Activated CD8-positive, alpha-beta memory T cell treated with anti-CD3 and anti-CD28 coated beads for 24 hours (primary cell): ENCODE results near the gene CCL4L2.
"Not testable (repeated sequence)": the region's sequence is repeated elsewhere in the genome, so short reads cannot be mapped to it uniquely, and the experiment has no call there.

Experiments used
- DNase-seq: peaks from one replicate; pipeline ENCODE4 v3.0.0-alpha.2; 2020

CCL4L2 gene

DNA sequence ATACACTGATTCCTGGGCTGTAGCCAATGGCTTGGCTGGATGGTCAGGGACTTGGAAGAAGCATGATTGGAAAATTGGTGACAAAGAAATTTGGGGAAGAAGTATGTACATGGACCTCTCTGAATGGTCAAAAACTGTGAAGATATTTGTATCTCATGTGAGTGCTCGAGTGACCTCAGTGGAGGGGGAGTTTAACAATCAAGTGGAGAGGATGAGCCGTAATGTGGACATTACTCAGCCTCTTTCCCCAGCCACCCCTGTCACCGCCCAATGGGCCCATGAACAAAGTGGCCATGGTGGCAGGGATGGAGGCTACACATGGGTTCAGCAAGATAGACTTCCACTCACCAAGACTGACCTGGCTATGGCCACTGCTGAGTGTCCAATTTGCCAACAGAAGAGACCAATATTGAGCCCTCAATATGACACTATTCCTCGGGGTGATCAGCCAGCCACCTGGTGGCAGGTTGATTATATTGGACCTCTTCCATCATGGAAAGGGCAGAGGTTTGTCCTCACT lies 10.8 kb downstream of the CCL4L2 start:
- not testable (repeated sequence) for DNase-seq

DNA sequence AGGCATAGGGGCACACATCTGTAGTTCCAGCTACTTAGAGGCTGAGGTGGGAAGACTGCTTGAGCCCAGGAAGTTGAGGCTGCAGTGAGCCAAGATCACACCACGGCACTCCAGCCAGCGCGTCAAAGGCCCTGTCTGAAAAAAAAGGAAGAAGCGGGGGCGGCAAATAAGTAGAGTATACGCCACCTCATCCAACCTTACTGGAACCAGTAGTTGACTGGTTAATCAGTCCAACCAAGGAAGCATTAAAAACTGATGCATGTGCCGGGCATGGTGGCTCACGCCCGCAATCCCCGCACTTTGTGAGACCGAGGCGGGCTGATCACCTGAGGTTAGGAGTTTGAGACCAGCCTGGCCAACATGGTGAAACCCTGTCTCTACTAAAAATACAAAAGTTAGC lies 12.1 kb downstream of the CCL4L2 start:
- DNase-seq, result not testable (repeated sequence)

DNA sequence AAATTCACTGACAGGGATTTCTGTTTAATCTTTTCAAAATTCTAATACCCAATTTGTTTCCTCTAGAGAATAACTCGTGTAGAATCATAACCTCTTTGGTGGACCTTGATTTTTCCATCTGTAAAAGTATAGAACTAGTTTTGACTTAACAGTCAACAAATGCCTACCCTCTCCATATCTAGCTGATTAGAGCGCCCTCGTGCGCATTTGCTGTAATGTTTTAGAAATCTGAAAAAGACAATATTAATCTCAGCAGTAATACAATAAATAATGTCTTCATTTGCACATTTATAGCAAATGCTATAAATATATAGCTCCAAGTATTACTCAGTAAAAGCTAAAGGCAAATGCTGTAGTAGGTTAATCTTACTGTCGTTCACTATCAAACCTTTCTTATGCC lies 18.8 kb downstream of the CCL4L2 start:
- DNase-seq, result not testable (repeated sequence)

DNA sequence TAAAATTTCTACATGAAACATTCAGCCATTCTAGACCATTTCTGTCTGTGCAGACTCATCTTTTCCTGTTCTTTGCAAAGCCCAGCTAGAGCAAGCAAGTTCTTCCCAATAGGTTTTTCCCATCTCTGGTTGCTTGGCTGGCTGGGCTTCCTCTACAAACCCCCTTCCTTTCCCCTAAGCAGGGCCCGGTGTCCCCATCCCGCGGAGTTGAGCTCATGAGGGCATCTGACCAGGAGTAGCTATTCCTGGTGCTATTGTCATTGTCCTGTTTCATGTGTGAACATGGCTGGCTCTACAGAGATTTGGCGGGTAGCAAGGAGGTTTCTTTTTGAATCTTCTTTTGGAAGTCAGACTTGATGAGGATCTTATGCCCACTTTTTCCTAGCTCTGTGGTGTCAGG lies 31.2 kb downstream of the CCL4L2 start:
- DNase-seq, result not testable (repeated sequence)
